DND-41 (cell line): ENCODE data around the gene SPACA6.
"Not testable (repeated sequence)": the region's sequence is repeated elsewhere in the genome, so short reads cannot be mapped to it uniquely, and the experiment has no call there.

Experiments
- EZH2 ChIP-seq: IDR thresholded peaks from 3 replicates; pipeline ENCODE4 v1.6.1; 2012; ENCODE audit warnings: borderline replicate concordance, low read depth, mild to moderate bottlenecking, moderate library complexity, low read length, inconsistent platforms; ENCODE audit not compliant: severe bottlenecking
- TF ChIP-seq, protein P1 (sequence below): IDR thresholded peaks from 2 replicates; pipeline ENCODE4 v1.5.1; 2012; ENCODE audit warnings: borderline replicate concordance, low read length, moderate library complexity, mild to moderate bottlenecking; ENCODE audit not compliant: poor library complexity, severe bottlenecking; ENCODE audit errors: extremely low read depth

DNA sequence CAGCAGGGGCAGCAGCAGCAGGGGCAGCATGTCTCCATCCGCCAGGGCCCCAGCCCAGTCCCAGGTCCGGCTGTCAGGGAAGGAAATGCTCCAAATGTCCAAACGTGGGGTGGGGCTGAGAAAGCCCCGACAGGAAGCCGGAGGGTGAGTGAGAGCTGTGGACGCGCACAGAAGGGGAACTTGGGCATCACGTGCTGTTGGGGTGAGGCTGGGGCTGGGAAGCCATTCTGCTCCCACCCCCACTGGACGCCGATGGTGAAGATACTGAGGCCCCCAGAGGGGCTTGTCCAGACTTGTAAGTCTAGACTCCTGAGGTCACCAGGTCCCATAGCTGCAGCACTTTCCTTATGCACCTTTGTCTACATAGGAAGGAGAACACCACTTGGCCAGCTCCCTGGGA is 46.4 kb upstream of the SPACA6 start, which contains the start of gene SIGLEC14:
- TF ChIP-seq, protein P1, sequence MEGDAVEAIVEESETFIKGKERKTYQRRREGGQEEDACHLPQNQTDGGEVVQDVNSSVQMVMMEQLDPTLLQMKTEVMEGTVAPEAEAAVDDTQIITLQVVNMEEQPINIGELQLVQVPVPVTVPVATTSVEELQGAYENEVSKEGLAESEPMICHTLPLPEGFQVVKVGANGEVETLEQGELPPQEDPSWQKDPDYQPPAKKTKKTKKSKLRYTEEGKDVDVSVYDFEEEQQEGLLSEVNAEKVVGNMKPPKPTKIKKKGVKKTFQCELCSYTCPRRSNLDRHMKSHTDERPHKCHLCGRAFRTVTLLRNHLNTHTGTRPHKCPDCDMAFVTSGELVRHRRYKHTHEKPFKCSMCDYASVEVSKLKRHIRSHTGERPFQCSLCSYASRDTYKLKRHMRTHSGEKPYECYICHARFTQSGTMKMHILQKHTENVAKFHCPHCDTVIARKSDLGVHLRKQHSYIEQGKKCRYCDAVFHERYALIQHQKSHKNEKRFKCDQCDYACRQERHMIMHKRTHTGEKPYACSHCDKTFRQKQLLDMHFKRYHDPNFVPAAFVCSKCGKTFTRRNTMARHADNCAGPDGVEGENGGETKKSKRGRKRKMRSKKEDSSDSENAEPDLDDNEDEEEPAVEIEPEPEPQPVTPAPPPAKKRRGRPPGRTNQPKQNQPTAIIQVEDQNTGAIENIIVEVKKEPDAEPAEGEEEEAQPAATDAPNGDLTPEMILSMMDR, result not testable (repeated sequence)
- not testable (repeated sequence) for TF ChIP-seq EZH2
